HUES64 (cell line): ENCODE results near the gene LPP.

Source experiments
- H3K27ac ChIP-seq: 2 replicates; pipeline ENCODE4 v1.7.0; 2013; ENCODE audit warnings: low read depth, low read length, inconsistent platforms
- H3K27me3 ChIP-seq: 2 replicates; pipeline ENCODE4 v1.6.1; 2013; ENCODE audit warnings: mild to moderate bottlenecking, low read length; ENCODE audit not compliant: insufficient read depth
- H3K36me3 ChIP-seq: 2 replicates; pipeline ENCODE4 v1.6.1; 2013; ENCODE audit warnings: mild to moderate bottlenecking, low read length; ENCODE audit not compliant: insufficient read depth
- H3K4me1 ChIP-seq: 2 replicates; pipeline ENCODE4 v1.6.1; 2013; ENCODE audit warnings: mild to moderate bottlenecking, low read length, moderate library complexity; ENCODE audit not compliant: insufficient read depth
- H3K4me3 ChIP-seq: 2 replicates; pipeline ENCODE4 v1.5.1; 2013; ENCODE audit warnings: mild to moderate bottlenecking, low read length, moderate library complexity
- H3K9ac ChIP-seq: 2 replicates; pipeline ENCODE4 v1.6.1; 2013; ENCODE audit warnings: mild to moderate bottlenecking, low read depth, low read length
- H3K9me3 ChIP-seq: 2 replicates; pipeline ENCODE4 v1.6.1; 2013; ENCODE audit warnings: low read depth, low read length; ENCODE audit not compliant: insufficient read depth
- WGBS: fragments of 150-250, 120-280 bp; methylation state at CpG from one replicate; pipeline ENCODE4 v1.1.7; 2013; ENCODE audit warnings: missing lambda C conversion rate; 5-methylcytosine and 5-hydroxymethylcytosine counted together

The LPP gene

DNA sequence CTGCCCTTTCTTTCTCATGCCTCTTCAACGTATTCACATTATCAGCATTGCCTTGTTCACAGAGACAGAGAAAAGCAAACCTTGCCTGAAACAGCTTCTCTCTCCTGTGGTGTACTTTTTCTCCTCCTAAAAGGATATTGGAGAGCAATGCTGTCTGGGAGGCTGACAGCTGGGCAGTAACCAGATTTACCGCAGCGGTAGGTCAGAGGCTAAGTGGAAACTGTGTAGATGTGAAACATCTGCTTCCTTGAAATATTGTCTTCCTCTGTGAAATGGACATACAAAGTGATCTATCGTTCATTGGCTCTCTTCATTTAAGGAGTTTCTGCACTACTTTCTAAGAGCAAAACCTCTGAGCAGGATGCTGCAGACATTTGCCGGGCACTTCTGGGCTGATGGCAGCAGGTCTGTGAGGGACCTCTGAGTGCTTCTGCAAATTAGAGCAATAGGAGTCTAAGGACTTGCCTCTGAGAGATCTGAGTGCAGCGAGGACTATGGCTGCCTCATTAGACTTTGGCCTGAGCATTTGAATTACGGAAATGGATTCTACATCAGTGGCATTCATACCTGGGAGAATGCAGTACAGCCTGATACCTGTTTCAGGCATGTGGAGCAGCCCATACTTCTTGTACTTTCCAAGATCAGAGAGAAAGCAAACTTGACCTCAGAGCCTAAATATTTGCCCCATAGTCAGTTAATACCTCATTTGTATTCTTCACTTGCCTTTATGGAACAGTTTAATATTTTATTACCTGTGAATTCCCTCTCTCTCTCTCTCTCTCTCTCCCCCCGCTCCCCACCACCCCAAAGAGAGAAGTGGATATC is 757.3 kb downstream of the LPP start:
- WGBS: 93% methylated on average over 7 of the region's 8 CpGs

DNA sequence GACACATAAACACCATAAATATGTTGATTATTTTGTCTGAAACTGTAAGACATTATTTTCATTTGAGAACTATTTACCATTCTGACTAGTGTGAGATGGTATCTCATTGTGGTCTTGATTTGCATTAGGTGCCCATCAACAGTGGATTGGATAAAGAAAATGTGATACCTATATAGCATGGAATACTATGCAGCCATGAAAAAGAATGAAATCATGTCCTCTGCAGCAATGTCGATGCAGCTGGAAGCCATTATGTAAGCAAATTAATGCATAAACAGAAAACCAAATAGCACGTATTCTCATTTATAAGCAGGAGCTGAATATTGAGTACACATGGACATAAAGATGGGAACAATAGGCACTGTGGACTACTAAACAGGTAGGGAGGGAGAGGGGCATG is 759.1 kb downstream of the LPP start:
- no peaks in the 10 kb centered on the region for H3K27me3 ChIP-seq
- no peak overlapping the region for H3K4me3 ChIP-seq
- peaks cover 5% of the 10 kb centered on the region; the same call in 1 of the 2 replicates for H3K4me1 ChIP-seq
- H3K9me3 ChIP-seq: peaks cover 4% of the 10 kb centered on the region; the same call in 1 of the 2 replicates
- no peak overlapping the region for H3K27ac ChIP-seq
- 100% methylated on average over 2 of the region's 2 CpGs for WGBS
- no peaks in the 10 kb centered on the region for H3K36me3 ChIP-seq
- H3K9ac ChIP-seq: no peak overlapping the region

More for the DNA sequence above, 757.3 kb downstream of the LPP start:
- H3K4me3 ChIP-seq: no peak overlapping the region
- no peak overlapping the region for H3K9ac ChIP-seq
- no peak overlapping the region for H3K27ac ChIP-seq
- no peaks in the 10 kb centered on the region for H3K36me3 ChIP-seq
- no peaks in the 10 kb centered on the region for H3K27me3 ChIP-seq
- H3K4me1 ChIP-seq: peaks cover 4% of the 10 kb centered on the region; the same call in 1 of the 2 replicates
- peaks cover 4% of the 10 kb centered on the region; the same call in 1 of the 2 replicates for H3K9me3 ChIP-seq

DNA sequence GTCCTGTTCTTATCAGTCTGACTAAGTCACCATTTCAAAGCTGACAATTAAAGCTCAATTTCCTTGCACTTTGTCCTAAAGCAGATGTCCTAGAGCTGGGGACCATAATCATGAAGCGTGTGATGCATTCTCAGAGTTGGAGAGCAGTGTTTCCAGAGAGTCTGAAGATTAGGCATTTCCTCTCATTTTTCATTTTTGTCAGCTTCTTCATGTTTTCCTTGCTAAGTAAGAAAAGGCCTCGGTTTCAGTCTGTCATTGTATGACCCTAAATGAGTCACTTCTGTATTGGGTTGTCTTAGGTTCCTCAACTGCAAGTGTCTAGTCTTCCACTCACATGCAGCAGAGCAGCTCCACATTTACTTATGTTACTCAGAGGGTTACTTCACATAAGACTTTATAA is 760.6 kb downstream of the LPP start:
- Histone ChIP-seq H3K27me3 (no peaks in the 10 kb centered on the region), H3K4me3 (no peak overlapping the region), H3K9ac (no peak overlapping the region), H3K36me3 (no peaks in the 10 kb centered on the region), H3K9me3 (peaks cover 4% of the 10 kb centered on the region; the same call in 1 of the 2 replicates), H3K27ac (no peak overlapping the region), H3K4me1 (peaks cover 10% of the 10 kb centered on the region)
- 95% methylated on average over 2 of the region's 2 CpGs for WGBS

DNA sequence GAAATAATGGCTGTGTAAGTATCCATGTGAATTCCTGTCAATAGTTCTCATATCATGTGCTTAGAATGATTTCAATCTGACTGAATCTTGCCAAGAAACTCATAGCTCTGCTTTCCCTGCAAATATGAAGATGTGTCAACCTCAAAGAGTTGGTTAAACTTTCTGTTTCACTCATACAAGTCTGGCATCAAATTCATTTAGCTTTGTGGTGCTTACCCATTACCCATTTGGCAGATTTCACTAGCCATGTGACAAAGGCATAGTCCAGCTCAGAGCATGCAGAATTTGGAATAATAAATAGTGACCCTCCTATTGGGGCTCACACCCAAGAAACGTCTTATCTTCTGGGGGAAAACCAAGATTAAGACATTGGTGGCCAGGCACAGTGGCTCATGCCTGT is 761.2 kb downstream of the LPP start:
- 88% methylated on average over 1 of the region's 1 CpG for WGBS
- Histone ChIP-seq H3K4me3 (no peak overlapping the region), H3K36me3 (no peaks in the 10 kb centered on the region), H3K9me3 (peaks cover 4% of the 10 kb centered on the region; the same call in 1 of the 2 replicates), H3K27me3 (no peaks in the 10 kb centered on the region), H3K9ac (no peak overlapping the region), H3K27ac (no peak overlapping the region), H3K4me1 (peaks cover 10% of the 10 kb centered on the region)

DNA sequence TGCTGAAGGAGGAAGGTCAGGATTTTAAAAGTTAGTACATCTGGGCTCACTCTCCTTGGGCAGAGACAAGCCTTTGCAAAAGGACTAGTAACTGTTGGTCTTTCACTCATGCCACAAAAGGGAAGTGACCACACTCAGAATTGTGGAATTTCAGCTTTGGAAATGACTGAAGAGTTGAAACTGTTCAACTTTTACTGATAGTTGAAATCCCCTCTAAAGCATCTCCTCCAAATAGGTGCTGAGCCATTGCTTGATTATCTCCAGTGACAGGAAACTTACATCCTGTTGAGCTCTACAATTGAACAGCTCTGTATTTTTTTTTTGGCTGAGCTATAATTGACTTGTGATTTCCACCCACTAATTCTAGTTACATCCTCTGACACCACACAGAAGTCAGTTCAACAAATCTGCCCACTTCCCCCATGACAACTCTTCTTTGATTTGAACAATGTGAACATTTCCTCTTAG is 763.0 kb downstream of the LPP start:
- Histone ChIP-seq H3K9me3 (peaks cover 4% of the 10 kb centered on the region; the same call in 1 of the 2 replicates), H3K27ac (no peak overlapping the region), H3K4me1 (peaks cover 10% of the 10 kb centered on the region), H3K4me3 (no peak overlapping the region), H3K9ac (no peak overlapping the region), H3K27me3 (no peaks in the 10 kb centered on the region), H3K36me3 (no peaks in the 10 kb centered on the region)

DNA sequence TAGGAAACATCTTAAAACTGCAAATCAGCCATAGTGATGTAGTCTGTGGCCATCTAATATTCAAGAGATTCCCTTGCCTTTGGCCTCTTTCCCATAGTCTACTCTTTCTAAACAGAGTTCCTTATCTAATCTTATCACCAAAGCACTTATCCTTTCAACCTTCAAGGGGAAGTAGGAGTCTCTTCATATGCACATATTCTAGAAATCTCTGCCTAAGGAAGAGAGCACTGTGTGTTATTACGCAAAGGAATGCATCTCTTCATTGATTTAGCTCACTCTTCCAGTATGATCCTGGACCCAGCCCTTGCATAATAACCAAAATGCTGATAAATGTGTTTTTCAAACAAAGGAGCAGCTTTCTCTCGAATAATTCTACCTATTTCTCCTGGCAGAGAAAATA is 764.1 kb downstream of the LPP start:
- Histone ChIP-seq H3K4me3 (no peak overlapping the region), H3K4me1 (peaks cover 10% of the 10 kb centered on the region), H3K27me3 (no peaks in the 10 kb centered on the region), H3K27ac (no peak overlapping the region), H3K9me3 (peaks cover 2% of the 10 kb centered on the region; the same call in 1 of the 2 replicates), H3K9ac (no peak overlapping the region), H3K36me3 (no peaks in the 10 kb centered on the region)
- 83% methylated on average over 2 of the region's 2 CpGs for WGBS

DNA sequence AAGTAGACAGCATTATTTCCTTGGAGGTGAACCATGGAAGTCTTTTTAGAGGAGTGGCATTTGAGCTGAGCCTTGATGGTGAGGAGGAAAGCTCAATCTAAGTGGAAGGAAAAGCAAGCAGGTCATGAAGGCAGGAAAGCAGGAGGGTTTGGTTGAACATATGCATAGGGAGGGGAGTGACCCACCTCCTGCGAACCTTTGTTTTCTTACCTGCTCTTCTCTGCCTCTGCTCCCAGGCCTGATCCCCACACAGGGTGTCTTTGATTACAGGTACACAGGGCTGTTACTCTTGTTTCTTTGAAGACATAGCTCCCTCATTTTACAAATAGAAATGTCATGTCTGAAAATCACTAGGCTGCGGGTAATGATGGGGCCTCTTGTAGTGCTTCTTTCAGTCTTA is 769.7 kb downstream of the LPP start:
- Histone ChIP-seq H3K4me3 (no peak overlapping the region), H3K9ac (no peak overlapping the region), H3K27ac (no peak overlapping the region), H3K9me3 (no peaks in the 10 kb centered on the region), H3K27me3 (no peaks in the 10 kb centered on the region), H3K36me3 (no peaks in the 10 kb centered on the region), H3K4me1 (no peaks in the 10 kb centered on the region)
- WGBS: 88% methylated on average over 2 of the region's 2 CpGs

DNA sequence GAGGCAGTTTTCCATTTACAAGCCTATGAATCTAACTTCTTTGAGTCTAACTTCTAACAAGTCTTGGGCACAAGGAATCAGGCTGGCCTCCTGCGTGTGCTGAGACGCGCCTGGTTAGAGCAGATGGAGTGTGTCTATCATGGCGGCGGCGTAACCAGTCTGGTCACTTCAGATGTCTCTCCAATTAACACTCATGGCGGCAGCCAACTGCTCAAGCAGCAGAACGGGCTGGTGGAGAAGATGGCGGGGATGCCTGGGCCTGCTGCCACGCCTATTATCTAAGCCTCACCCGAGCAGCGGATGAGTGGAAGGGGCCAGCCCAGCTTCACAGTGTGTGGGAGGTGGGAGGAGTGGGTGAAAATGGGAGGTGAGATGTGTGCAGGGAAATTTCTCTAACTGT is 771.4 kb downstream of the LPP start:
- Histone ChIP-seq H3K9me3 (no peaks in the 10 kb centered on the region), H3K4me1 (no peaks in the 10 kb centered on the region), H3K9ac (no peak overlapping the region), H3K4me3 (no peak overlapping the region), H3K27ac (no peak overlapping the region), H3K27me3 (no peaks in the 10 kb centered on the region), H3K36me3 (no peaks in the 10 kb centered on the region)
- WGBS: 95% methylated on average over 12 of the region's 12 CpGs

DNA sequence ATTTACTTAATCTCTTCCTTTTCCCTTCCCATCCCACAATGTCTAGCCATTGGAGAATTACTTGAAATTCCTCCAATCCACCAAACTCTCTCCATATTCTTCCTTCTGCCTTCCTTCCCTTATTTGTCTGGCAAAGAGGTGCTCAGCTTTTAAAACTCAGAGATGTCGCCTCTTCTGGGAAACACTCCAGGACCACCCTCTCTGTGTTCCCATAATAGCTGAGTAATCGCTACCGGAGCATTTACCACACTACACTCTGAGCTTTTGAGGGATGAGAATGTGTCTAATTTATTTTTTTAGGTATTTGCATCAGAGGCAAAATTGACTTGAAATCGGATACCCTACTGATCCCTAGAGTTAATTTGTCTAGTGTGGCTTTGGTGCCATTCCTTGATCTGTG is 772.2 kb downstream of the LPP start:
- H3K9ac ChIP-seq: no peak overlapping the region
- no peak overlapping the region for H3K4me3 ChIP-seq
- 93% methylated on average over 3 of the region's 4 CpGs for WGBS
- no peaks in the 10 kb centered on the region for H3K4me1 ChIP-seq
- H3K27me3 ChIP-seq: no peaks in the 10 kb centered on the region
- no peaks in the 10 kb centered on the region for H3K36me3 ChIP-seq
- H3K9me3 ChIP-seq: no peaks in the 10 kb centered on the region
- H3K27ac ChIP-seq: no peak overlapping the region

DNA sequence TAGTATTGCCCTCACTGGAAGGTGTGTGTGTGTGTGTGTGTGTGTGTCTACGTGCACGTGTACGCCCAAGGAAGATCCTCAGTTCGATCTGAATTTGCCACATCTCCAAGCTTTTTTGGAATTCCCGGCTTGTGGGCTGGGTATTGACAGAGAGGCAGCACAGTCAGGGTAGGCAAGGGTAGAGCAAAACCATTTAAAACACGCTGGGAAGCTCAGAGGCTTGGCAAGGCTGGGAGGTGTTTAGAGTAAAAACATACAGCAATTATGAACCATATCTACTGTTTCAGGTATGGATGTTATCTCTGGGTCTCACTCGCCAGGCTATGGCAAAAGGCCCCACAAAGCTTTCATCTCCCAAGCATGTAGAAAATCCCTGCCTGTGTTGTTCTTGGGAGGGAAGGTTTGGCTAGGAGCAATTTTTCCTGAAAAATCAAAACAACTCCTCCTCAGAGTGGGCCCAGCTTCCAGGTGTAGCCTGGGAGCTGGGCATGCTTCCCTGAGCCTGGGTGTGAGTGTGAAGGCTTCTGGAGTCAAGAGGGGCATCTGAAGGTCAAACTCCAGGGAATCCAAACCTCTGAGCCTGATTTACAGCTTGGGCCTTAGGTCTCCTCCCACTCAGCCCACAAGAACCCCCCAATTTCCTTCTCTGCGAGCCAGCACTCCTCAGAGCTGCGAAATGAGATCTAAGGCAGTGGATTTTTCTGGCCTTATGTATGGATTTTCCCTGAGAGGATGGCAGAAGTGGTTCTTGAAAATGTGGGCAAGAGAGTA is 773.0 kb downstream of the LPP start:
- H3K27me3 ChIP-seq: no peaks in the 10 kb centered on the region
- WGBS: 93% methylated on average over 8 of the region's 9 CpGs
- H3K4me3 ChIP-seq: no peak overlapping the region
- no peaks in the 10 kb centered on the region for H3K9me3 ChIP-seq
- H3K36me3 ChIP-seq: no peaks in the 10 kb centered on the region
- no peaks in the 10 kb centered on the region; the same call in 1 of the 2 replicates for H3K4me1 ChIP-seq
- no peak overlapping the region for H3K27ac ChIP-seq
- no peak overlapping the region for H3K9ac ChIP-seq

DNA sequence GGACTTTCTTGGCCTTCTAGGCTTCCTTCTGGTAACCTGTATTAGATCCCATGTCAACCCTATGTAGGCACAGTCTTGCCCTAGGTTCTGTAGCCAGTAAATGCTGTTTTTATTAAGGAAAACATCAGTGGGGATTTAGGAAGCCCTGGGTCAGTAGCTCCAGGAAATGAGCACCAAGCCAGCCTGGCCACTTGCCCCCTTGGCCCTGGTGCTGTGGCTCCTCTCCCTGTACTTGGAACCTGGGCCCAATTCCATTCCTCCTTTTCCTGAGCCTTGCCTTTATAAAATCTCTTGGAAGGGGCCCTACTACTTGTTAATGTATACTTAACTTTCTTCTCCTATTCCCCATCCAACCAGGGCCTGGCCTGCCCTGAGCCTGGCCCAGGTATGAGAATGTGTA is 774.0 kb downstream of the LPP start:
- Histone ChIP-seq H3K36me3 (no peaks in the 10 kb centered on the region), H3K4me3 (no peak overlapping the region), H3K27me3 (no peaks in the 10 kb centered on the region), H3K9ac (no peak overlapping the region), H3K4me1 (no peaks in the 10 kb centered on the region; the same call in 1 of the 2 replicates), H3K27ac (no peak overlapping the region), H3K9me3 (no peaks in the 10 kb centered on the region)
